LoVo (cell line): ENCODE measurements around the gene OR5B21.

Experiments used
- DNase-seq: peaks from one replicate; pipeline ENCODE4 v3.0.0-alpha.2; 2016; ENCODE audit warnings: low spot score

The OR5B21 gene

GRCh38 chr11:58493676-58494075 is 14.2 kb downstream of the OR5B21 start:
- no peak for DNase-seq

DNA sequence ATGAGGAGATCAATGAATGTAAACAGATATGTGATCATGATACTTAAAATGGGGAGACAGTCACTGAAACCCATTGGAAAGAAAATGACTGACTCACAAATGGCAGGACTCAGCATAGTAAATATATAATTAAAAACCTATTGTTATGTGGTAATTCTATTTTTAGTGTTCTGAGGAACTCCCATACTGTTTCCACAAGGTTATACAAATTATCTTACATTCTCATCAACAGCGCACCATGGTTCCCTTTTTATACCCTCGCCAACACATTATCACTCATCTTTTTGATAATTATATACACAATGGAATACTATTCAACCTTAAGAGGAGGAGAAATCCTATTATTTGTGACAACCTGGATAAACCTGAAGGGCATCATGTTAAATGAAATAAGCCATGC is 17.1 kb downstream of the OR5B21 start:
- DNase-seq = no peak

GRCh38 chr11:58487170-58487569 is 20.7 kb downstream of the OR5B21 start:
- DNase-seq = no peak

DNA sequence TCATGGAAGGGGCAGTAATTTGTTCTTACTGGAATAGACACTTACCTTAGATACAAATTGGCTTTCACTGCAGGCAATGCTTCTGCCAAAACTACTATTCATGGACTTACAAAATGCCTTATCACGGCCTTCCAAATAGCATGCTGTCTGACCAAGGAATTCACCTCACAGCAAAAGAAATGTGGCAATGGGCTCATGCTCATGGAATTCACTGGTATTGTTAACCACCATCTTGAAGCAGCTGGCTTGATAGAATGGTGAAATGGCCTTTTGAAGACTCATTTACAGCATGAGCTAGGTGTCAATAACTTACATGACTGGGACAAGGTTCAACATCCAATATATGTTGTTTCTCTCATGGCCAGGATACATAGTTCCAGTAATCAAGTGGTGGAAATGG is 21.9 kb downstream of the OR5B21 start:
- DNase-seq = no peak

- no peak for DNase-seq
Measured at GRCh38 chr11:58471892-58472291, 36.0 kb downstream of the OR5B21 start.

- no peak for DNase-seq
Measured at GRCh38 chr11:58466293-58466692, 41.6 kb downstream of the OR5B21 start.

DNA sequence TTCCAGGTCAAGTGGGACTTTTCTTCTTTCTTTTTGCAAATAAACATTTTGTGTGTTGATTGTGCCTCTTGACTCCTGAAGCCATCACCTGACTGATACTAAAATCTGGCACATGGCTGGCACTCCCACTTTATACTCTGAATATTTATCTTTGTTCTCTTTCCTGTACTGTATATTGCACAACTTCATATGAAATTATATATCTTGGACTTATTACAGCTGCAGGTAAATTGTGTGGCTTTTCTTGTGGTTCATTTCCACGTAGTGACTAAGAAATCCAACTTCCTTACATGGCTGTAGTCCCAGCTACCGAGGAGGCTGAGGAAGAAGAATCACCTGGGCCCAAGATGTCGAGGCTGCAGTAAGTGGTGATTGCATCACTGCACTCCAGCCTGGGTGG is 42.2 kb downstream of the OR5B21 start:
- DNase-seq = no peak
